SJSA1 (cell line): ENCODE data around the gene CTSH. TPM values are rescaled to one million over a fixed set of nuclear protein-coding genes. Genes with fewer than 3 reads are reported as not detected.

Source experiments
- DNase-seq, 2 experiments: peaks; one replicate each; pipeline ENCODE4 v3.0.0-alpha.2; 2015 to 2020; ENCODE audit warnings: low spot score in 2 of 2, low read depth in 1 of 2
- H3K27ac ChIP-seq: fragments of 250-450 bp; sonication (Bioruptor Pico); 2 replicates; pipeline ENCODE4 v1.5.1; 2020; ENCODE audit warnings: mild to moderate bottlenecking, moderate library complexity
- H3K27me3 ChIP-seq: fragments of 250-450 bp; sonication (Bioruptor Pico); replicated peaks from 2 replicates; pipeline ENCODE4 v1.5.1; 2020; ENCODE audit warnings: mild to moderate bottlenecking, moderate library complexity
- H3K36me3 ChIP-seq: fragments of 250-450 bp; sonication (Bioruptor Pico); 2 replicates; pipeline ENCODE4 v1.5.1; 2020; ENCODE audit warnings: mild to moderate bottlenecking
- H3K4me1 ChIP-seq: fragments of 250-450 bp; sonication (Bioruptor Pico); replicated peaks from 2 replicates; pipeline ENCODE4 v1.6.1; 2021; ENCODE audit warnings: mild to moderate bottlenecking
- H3K4me3 ChIP-seq: fragments of 250-450 bp; sonication (Bioruptor Pico); 2 replicates; pipeline ENCODE4 v1.5.1; 2020; ENCODE audit warnings: mild to moderate bottlenecking
- H3K9me3 ChIP-seq: fragments of 250-450 bp; sonication (Bioruptor Pico); replicated peaks from 2 replicates; pipeline ENCODE4 v1.5.1; 2020; ENCODE audit warnings: mild to moderate bottlenecking
- total RNA-seq: library from RNA; depleted of rRNA; stranded (reverse); fragments of >200 nt; shearing (Covaris generic); gene quantifications from 2 replicates; pipeline ENCODE4 v1.2.3, GENCODE V29; 2014

The CTSH gene
- total RNA-seq, 1 experiment from 2014 or later: 0.92 TPM

- Histone ChIP-seq H3K4me1 (no peaks in the 10 kb centered on the region), H3K27me3 (no peaks in the 10 kb centered on the region; the same call in 1 of the 2 replicates), H3K4me3 (no peak overlapping the region), H3K27ac (no peak overlapping the region), H3K9me3 (no peaks in the 10 kb centered on the region), H3K36me3 (no peaks in the 10 kb centered on the region)
- no peak for DNase-seq
Observed at GRCh38 chr15:78968114-78968513, 23.3 kb upstream of the CTSH start.

DNA sequence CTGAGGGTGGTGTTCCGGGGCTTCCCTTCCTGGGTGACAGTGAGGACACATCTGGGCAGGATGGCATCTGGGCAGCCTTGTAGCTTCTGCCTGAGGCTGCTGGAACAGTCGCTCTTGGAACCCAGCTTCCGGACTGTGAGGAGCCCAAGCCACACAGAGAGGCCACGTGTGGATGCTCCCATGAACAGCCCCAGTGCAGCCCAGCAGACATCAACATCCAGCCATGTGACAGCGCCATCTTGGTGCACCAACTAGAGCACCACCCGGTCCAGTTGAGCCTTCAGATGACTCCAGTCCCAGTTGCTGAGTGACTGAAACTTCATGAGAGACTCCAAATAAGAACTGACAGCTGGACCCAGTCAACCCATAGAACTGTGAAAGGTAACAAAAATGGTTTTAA lies 15.5 kb upstream of the CTSH start:
- no peaks in the 10 kb centered on the region for H3K9me3 ChIP-seq
- H3K4me1 ChIP-seq: no peaks in the 10 kb centered on the region
- no peaks in the 10 kb centered on the region for H3K36me3 ChIP-seq
- no peak overlapping the region for H3K4me3 ChIP-seq
- DNase-seq: no peak
- H3K27ac ChIP-seq: no peak overlapping the region
- H3K27me3 ChIP-seq: no peaks in the 10 kb centered on the region; the same call in 1 of the 2 replicates

DNA sequence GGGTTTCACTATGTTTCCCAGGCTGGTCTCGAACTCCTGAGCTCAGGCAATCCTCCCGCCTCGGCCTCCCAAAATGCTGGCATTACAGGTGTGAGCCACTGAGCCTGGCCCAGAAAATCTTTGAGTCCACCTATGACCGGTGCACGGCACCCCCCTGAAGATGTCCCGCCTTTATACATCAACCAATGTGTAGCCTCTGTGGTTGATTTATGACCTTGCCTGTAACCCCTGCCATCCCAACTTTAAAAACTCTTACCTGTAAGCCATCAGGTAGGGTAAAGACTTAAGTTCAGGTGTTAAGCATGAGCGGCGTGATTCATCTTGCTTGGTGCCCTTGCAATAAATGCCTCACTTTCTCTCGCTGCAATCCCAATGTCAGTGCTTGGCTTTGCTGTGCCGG lies 14.5 kb upstream of the CTSH start:
- no peak overlapping the region for H3K27ac ChIP-seq
- no peak for DNase-seq
- H3K27me3 ChIP-seq: no peaks in the 10 kb centered on the region; the same call in 1 of the 2 replicates
- H3K4me1 ChIP-seq: no peaks in the 10 kb centered on the region
- no peaks in the 10 kb centered on the region for H3K36me3 ChIP-seq
- no peak overlapping the region for H3K4me3 ChIP-seq
- H3K9me3 ChIP-seq: no peaks in the 10 kb centered on the region

DNA sequence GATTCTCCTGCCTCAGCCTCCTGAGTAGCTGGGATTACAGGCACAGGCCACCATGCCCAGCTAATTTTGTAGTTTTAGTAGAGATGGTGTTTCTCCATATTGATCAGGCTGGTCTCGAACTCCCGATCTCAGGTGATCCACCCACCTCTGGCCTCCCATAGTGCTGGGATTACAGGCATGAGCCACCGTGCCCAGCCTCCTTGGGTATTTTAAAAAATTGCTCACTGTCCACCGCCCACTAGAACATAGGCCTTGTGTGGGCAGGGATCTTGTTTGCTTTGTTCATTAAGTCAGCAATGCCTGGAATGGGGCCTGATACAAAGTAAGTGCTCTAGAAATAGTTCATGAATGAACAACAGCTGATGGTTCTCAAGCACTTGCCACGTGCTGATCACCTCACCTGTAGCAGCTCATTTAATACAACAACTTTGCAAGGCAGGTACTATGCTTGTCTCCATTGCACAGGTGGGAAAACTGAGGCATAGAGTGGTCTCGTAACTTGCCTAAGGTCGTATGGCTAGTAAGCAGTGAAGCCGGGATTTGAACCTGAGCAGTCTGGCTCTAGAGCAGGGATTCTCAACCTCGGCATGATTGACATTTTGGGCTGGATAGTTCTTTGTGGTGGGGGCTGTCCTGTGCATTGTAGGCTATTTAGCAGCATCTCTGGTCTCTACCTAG lies 12.7 kb upstream of the CTSH start:
- no peaks in the 10 kb centered on the region for H3K36me3 ChIP-seq
- H3K4me3 ChIP-seq: no peak overlapping the region
- H3K4me1 ChIP-seq: no peaks in the 10 kb centered on the region
- no peaks in the 10 kb centered on the region for H3K9me3 ChIP-seq
- H3K27ac ChIP-seq: no peak overlapping the region
- H3K27me3 ChIP-seq: no peaks in the 10 kb centered on the region; the same call in 1 of the 2 replicates
- no peak for DNase-seq

DNA sequence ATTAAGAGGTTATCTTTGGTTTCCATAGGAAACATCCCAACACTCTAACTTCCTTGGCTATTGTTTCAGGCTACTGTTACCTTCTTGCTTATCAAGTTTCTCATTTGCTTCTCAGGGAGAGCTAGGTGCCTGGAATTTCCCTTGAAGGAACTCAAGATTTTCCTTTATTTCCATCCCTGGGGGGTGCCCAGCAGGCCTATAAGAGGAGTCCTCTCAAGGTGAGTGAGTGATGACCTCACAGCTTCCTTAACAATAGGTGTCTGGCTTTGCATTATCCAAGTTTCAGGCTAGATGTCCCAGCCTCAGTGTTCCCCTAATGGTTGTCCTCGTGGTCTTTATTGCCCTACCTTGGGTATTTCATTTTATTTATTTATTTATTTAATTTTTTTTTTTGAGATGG lies 12.1 kb upstream of the CTSH start:
- Histone ChIP-seq H3K27ac (no peak overlapping the region), H3K4me3 (no peak overlapping the region), H3K27me3 (no peaks in the 10 kb centered on the region), H3K4me1 (0 out of 2 replicates have a peak, but pooled peaks cover under 1% of the 10 kb centered on the region), H3K36me3 (no peaks in the 10 kb centered on the region), H3K9me3 (no peaks in the 10 kb centered on the region)
- DNase-seq: no peak

DNA sequence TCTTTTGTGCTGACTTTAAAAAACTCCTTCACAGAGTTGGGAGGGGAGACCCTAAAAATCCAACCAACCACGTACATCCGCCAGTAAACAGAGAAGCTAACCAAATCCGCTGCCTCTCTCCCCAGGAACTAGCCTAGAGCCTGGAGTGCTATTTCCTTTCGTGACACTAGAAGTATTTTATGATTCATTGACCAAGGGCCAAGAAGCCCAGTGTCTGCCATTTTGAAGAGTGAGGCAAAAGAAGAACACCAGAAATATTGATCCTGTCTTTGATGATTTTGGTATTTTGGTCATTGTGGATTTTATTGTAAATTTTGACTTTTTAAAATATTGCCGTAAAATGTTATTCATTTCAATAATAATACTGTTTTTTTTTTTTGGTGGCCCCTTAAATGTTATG lies 10.5 kb upstream of the CTSH start:
- no peak overlapping the region for H3K4me3 ChIP-seq
- H3K4me1 ChIP-seq: 0 out of 2 replicates have a peak, but pooled peaks cover 4% of the 10 kb centered on the region
- DNase-seq: no peak
- H3K27ac ChIP-seq: no peak overlapping the region
- H3K9me3 ChIP-seq: no peaks in the 10 kb centered on the region
- H3K27me3 ChIP-seq: no peaks in the 10 kb centered on the region
- no peaks in the 10 kb centered on the region for H3K36me3 ChIP-seq

DNA sequence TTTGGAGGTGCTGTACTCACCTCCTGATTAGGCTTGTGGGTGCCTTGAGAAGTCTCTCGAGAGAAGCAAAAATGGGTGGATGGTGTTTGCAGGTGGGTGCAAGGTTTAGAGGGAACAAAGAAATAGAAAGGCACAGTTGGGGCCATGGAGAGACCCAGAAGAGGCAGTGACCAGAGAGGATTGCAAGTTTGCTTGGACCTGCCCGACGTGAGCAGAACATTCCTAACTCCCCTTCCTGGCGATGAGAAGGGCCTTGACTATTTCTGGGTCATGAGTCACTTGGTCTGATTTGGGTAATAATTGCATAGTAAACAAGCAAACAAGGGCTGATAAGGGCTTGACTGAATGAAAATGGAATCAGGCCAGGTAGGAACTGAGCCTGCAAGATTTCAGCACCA lies 7.0 kb upstream of the CTSH start:
- H3K4me3 ChIP-seq: no peak overlapping the region
- no peaks in the 10 kb centered on the region for H3K27me3 ChIP-seq
- no peaks in the 10 kb centered on the region for H3K36me3 ChIP-seq
- no peak for DNase-seq
- 0 out of 2 replicates have a peak, but pooled peaks cover 4% of the 10 kb centered on the region for H3K4me1 ChIP-seq
- no peak overlapping the region for H3K27ac ChIP-seq
- H3K9me3 ChIP-seq: no peaks in the 10 kb centered on the region

GRCh38 chr15:78950902-78951840 lies 6.3 kb upstream of the CTSH start:
- H3K27me3 ChIP-seq: no peaks in the 10 kb centered on the region
- DNase-seq: no peak
- no peak overlapping the region for H3K4me3 ChIP-seq
- no peaks in the 10 kb centered on the region for H3K9me3 ChIP-seq
- H3K36me3 ChIP-seq: no peaks in the 10 kb centered on the region
- 0 out of 2 replicates have a peak, but pooled peaks cover 4% of the 10 kb centered on the region for H3K4me1 ChIP-seq
- no peak overlapping the region for H3K27ac ChIP-seq

DNA sequence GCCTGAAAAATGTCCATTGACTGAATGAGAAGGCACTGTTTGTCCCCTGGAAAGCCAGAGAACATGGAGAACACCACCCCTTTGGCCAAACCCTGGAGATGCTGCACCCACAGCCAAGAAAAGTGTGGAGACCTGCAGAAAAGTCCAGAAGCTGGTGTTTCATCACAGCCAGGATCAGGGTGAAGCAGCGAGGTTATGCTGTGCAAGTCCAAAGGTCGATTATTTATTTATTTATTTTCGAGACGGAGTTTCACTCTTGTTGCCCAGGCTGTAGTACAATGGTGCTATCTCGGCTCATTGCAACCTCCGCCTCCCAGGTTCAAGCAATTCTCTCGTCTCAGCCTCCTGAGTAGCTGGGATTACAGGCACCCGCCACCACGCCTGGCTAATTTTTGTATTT lies 5.5 kb upstream of the CTSH start:
- no peaks in the 10 kb centered on the region for H3K9me3 ChIP-seq
- H3K27ac ChIP-seq: no peak overlapping the region
- DNase-seq: no peak
- H3K27me3 ChIP-seq: no peaks in the 10 kb centered on the region
- H3K36me3 ChIP-seq: no peaks in the 10 kb centered on the region
- no peak overlapping the region for H3K4me3 ChIP-seq
- H3K4me1 ChIP-seq: 0 out of 2 replicates have a peak, but pooled peaks cover 4% of the 10 kb centered on the region

- DNase-seq: no peak
- Histone ChIP-seq H3K27me3 (peaks cover 7% of the 10 kb centered on the region), H3K27ac (no peak overlapping the region), H3K9me3 (no peaks in the 10 kb centered on the region), H3K4me3 (no peak overlapping the region), H3K4me1 (0 out of 2 replicates have a peak, but pooled peaks cover 8% of the 10 kb centered on the region), H3K36me3 (no peaks in the 10 kb centered on the region)
Observed at GRCh38 chr15:78949461-78949860, 4.6 kb upstream of the CTSH start.

GRCh38 chr15:78947506-78947905 lies 2.7 kb upstream of the CTSH start:
- Histone ChIP-seq H3K36me3 (no peaks in the 10 kb centered on the region), H3K4me3 (no peak overlapping the region), H3K9me3 (no peaks in the 10 kb centered on the region), H3K4me1 (0 out of 2 replicates have a peak, but pooled peaks cover 8% of the 10 kb centered on the region), H3K27me3 (peaks cover 8% of the 10 kb centered on the region), H3K27ac (no peak overlapping the region)
- DNase-seq: no peak

DNA sequence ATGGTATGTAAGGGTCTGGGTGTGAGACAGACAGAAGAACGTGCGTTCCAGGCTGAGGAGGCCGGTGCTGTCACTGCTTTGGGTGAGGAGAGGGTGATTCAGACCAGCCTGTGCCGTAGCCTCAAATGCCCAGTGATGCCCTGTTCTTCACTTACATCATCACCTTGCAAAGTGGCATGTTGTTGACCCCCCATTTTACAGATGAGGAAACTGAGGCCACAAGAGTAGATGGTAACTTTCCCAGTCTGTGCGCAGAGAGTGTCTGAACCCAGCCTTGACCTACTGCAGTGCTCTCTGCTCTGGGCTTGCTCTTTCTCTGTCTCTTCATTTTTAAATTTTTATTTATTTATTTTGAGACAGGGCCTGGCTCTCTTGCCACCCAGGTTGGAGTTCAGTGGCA lies 1.6 kb upstream of the CTSH start:
- no peaks in the 10 kb centered on the region for H3K9me3 ChIP-seq
- no peaks in the 10 kb centered on the region for H3K36me3 ChIP-seq
- peaks cover 8% of the 10 kb centered on the region for H3K27me3 ChIP-seq
- no peak overlapping the region for H3K27ac ChIP-seq
- DNase-seq: no peak
- 0 out of 2 replicates have a peak, but pooled peaks cover 3% of the 10 kb centered on the region for H3K4me1 ChIP-seq
- no peak overlapping the region for H3K4me3 ChIP-seq

DNA sequence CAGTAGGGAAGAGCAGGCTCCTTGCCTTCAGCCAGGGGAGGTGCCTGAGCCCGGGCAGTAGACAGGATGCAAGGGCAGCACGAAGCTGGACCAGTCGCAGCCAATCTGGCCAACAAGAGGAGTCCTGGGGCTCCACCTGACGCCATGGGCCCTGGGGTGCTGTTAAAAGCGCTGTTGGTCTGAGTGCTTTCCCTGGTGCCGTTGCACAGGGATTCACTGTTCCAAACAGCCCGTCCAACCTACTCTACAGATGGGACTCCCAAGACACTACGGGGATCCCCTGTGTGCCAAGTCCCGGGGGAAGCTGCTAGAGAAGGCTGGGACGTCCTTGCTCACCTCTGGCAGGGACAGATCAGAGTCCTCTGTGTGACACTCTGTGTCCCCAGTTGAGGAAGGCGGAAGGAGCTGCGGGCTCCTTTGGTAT lies 632 bp downstream of the CTSH start:
- Histone ChIP-seq H3K9me3 (no peaks in the 10 kb centered on the region), H3K4me3 (no peak overlapping the region), H3K4me1 (0 out of 2 replicates have a peak, but pooled peaks cover 3% of the 10 kb centered on the region), H3K36me3 (no peaks in the 10 kb centered on the region), H3K27me3 (peaks cover 8% of the 10 kb centered on the region), H3K27ac (no peak overlapping the region)
- DNase-seq: no peak

GRCh38 chr15:78943692-78944091 lies 1.2 kb downstream of the CTSH start:
- H3K27me3 ChIP-seq: peaks cover 12% of the 10 kb centered on the region
- no peak for DNase-seq

More at GRCh38 chr15:78943692-78944091, 1.2 kb downstream of the CTSH start:
- H3K4me1 ChIP-seq: 0 out of 2 replicates have a peak, but pooled peaks cover 3% of the 10 kb centered on the region
- H3K36me3 ChIP-seq: no peaks in the 10 kb centered on the region
- no peak overlapping the region for H3K4me3 ChIP-seq
- no peaks in the 10 kb centered on the region for H3K9me3 ChIP-seq
- no peak overlapping the region for H3K27ac ChIP-seq
